ENCODE data around the gene NBAS.

NBAS gene

GRCh38 chr2:15481000-15481399 is 80.1 kb downstream of the NBAS start:
- no peak for TF ChIP-seq TAF1 (IDR thresholded peaks at IDR 0.05; ENCODE audit: borderline replicate concordance, insufficient read depth, low read length)
- no peak for TF ChIP-seq POLR2AphosphoS5 (IDR thresholded peaks at IDR 0.05; ENCODE audit: low read depth, low read length)
- TF ChIP-seq REST (IDR thresholded peaks at IDR 0.05; ENCODE audit: insufficient read depth in 1 of 2, low read depth in 2 of 2, low read length in 2 of 2): no peak

GRCh38 chr2:15480552-15480951 is 80.6 kb downstream of the NBAS start:
- no peak for TF ChIP-seq REST (IDR thresholded peaks at IDR 0.05; ENCODE audit: insufficient read depth in 1 of 2, low read depth in 2 of 2, low read length in 2 of 2)
- TF ChIP-seq POLR2AphosphoS5 (IDR thresholded peaks at IDR 0.05; ENCODE audit: low read depth, low read length): no peak
- no peak for TF ChIP-seq TAF1 (IDR thresholded peaks at IDR 0.05; ENCODE audit: borderline replicate concordance, insufficient read depth, low read length)
- no peak for TF ChIP-seq FOXP2 (optimal IDR thresholded peaks at IDR 0.05; ENCODE audit: borderline replicate concordance, extremely low read depth, extremely low read length, insufficient read depth)
- TF ChIP-seq SIN3A (IDR thresholded peaks at IDR 0.05; ENCODE audit: borderline replicate concordance, insufficient read depth, low read length): no peak

GRCh38 chr2:15472876-15473275 is 88.3 kb downstream of the NBAS start:
- no peak for TF ChIP-seq SIN3A (IDR thresholded peaks at IDR 0.05; ENCODE audit: borderline replicate concordance, insufficient read depth, low read length)
- no peak for TF ChIP-seq REST (IDR thresholded peaks at IDR 0.05; ENCODE audit: insufficient read depth in 1 of 2, low read depth in 2 of 2, low read length in 2 of 2)
- no peak for TF ChIP-seq FOXP2 (optimal IDR thresholded peaks at IDR 0.05; ENCODE audit: borderline replicate concordance, extremely low read depth, extremely low read length, insufficient read depth)
- no peak for TF ChIP-seq TAF1 (IDR thresholded peaks at IDR 0.05; ENCODE audit: borderline replicate concordance, insufficient read depth, low read length)
- TF ChIP-seq POLR2AphosphoS5 (IDR thresholded peaks at IDR 0.05; ENCODE audit: low read depth, low read length): no peak

- TF ChIP-seq REST (IDR thresholded peaks at IDR 0.05; ENCODE audit: insufficient read depth in 1 of 2, low read depth in 2 of 2, low read length in 2 of 2) (no peak), SIN3A (IDR thresholded peaks at IDR 0.05; ENCODE audit: borderline replicate concordance, insufficient read depth, low read length) (no peak), POLR2AphosphoS5 (IDR thresholded peaks at IDR 0.05; ENCODE audit: low read depth, low read length) (no peak), TAF1 (IDR thresholded peaks at IDR 0.05; ENCODE audit: borderline replicate concordance, insufficient read depth, low read length) (no peak), FOXP2 (optimal IDR thresholded peaks at IDR 0.05; ENCODE audit: borderline replicate concordance, extremely low read depth, extremely low read length, insufficient read depth) (no peak)
These were observed 89.0 kb downstream of the NBAS start for GRCh38 chr2:15472133-15472532.

- TF ChIP-seq TAF1 (IDR thresholded peaks at IDR 0.05; ENCODE audit: borderline replicate concordance, insufficient read depth, low read length) (no peak), FOXP2 (optimal IDR thresholded peaks at IDR 0.05; ENCODE audit: borderline replicate concordance, extremely low read depth, extremely low read length, insufficient read depth) (no peak), REST (IDR thresholded peaks at IDR 0.05; ENCODE audit: insufficient read depth in 1 of 2, low read depth in 2 of 2, low read length in 2 of 2) (no peak), POLR2AphosphoS5 (IDR thresholded peaks at IDR 0.05; ENCODE audit: low read depth, low read length) (no peak), SIN3A (IDR thresholded peaks at IDR 0.05; ENCODE audit: borderline replicate concordance, insufficient read depth, low read length) (no peak)
These were observed 89.5 kb downstream of the NBAS start for GRCh38 chr2:15471606-15472005.

Measured in PFSK-1 (cell line).